Thyroid gland (tissue), 4 donors: ENCODE results near the gene BTBD16.

Source experiments
- POLR2A ChIP-seq, 2 donors: fragments of 450-650 bp; IDR thresholded peaks; one replicate each; pipeline ENCODE4 v1.6.1; 2017; ENCODE audit warnings: antibody characterized with exemption in 2 of 2, mild to moderate bottlenecking in 2 of 2, moderate library complexity in 1 of 2
- TF ChIP-seq, protein P1 (sequence below), 6 experiments: fragments of 200-600 bp in 3 of 6; fragments of 450-650 bp in 3 of 6; sonication (generic) in 3 of 6; IDR thresholded peaks; one replicate each; pipeline ENCODE4 v1.5.1; 2016 to 2019; ENCODE audit warnings: antibody characterized with exemption in 6 of 6, mild to moderate bottlenecking in 2 of 6, inconsistent platforms in 1 of 6, moderate library complexity in 1 of 6

- TF ChIP-seq, protein P1, sequence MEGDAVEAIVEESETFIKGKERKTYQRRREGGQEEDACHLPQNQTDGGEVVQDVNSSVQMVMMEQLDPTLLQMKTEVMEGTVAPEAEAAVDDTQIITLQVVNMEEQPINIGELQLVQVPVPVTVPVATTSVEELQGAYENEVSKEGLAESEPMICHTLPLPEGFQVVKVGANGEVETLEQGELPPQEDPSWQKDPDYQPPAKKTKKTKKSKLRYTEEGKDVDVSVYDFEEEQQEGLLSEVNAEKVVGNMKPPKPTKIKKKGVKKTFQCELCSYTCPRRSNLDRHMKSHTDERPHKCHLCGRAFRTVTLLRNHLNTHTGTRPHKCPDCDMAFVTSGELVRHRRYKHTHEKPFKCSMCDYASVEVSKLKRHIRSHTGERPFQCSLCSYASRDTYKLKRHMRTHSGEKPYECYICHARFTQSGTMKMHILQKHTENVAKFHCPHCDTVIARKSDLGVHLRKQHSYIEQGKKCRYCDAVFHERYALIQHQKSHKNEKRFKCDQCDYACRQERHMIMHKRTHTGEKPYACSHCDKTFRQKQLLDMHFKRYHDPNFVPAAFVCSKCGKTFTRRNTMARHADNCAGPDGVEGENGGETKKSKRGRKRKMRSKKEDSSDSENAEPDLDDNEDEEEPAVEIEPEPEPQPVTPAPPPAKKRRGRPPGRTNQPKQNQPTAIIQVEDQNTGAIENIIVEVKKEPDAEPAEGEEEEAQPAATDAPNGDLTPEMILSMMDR (IDR thresholded peaks at IDR 0.05), result no peak
- no peak for TF ChIP-seq POLR2A (IDR thresholded peaks at IDR 0.05)
Observed at GRCh38 chr10:122344741-122345258, 73.7 kb downstream of the BTBD16 start.
